Endothelial cell of umbilical vein (primary cell): ENCODE data around the gene RHBDF1. TPM values are rescaled to one million over a fixed set of nuclear protein-coding genes. Genes with fewer than 3 reads are reported as not detected.

ENCODE experiments used
- BruUV-seq: library from RNA; stranded (reverse); fragments of 400-500 nt; replicated peaks from 2 replicates; lab custom pipeline; 2021; lab: Mats Ljungman, UMichigan
- CTCF ChIA-PET: fragments of 300-600, 350-600 bp; sonication (Branson Sonifier 250); formaldehyde crosslinking; loops from one replicate; lab custom pipeline; 2021; ENCODE audit warnings: antibody characterized with exemption, inconsistent platforms; lab: Charles Lee
- POLR2A ChIA-PET: fragments of 300-600, 350-600 bp; sonication (Branson Sonifier 250); formaldehyde crosslinking; loops from one replicate; lab custom pipeline; 2021; ENCODE audit warnings: antibody characterized with exemption, inconsistent platforms; lab: Charles Lee
- DNase-seq: peaks from one replicate; pipeline ENCODE4 v3.0.0-alpha.2; 2011; ENCODE audit warnings: low read depth, low spot score
- FAIRE-seq: peaks from 2 replicates; lab custom pipeline; 2011; peaks lifted over from hg19 to GRCh38; lab: Jason Lieb, UNC
- H2AFZ ChIP-seq: 2 replicates; pipeline ENCODE4 v1.6.0; 2012; ENCODE audit warnings: low read depth, low read length, control low read depth, inconsistent platforms
- H3K27ac ChIP-seq: 2 replicates; pipeline ENCODE4 v1.5.1; 2011; ENCODE audit warnings: low read depth, mild to moderate bottlenecking, control low read depth, low read length, moderate library complexity; ENCODE audit not compliant: insufficient read depth
- H3K27me3 ChIP-seq, 2 experiments: 2 replicates each; pipeline versions ENCODE4 v1.6.0 to v1.6.1; 2011; ENCODE audit warnings: low read length in 2 of 2, mixed read lengths in 1 of 2; ENCODE audit not compliant: control insufficient read depth in 2 of 2, insufficient read depth in 2 of 2
- H3K36me3 ChIP-seq, 2 experiments: 2 replicates in 1 of 2; 3 replicates in 1 of 2; pipeline ENCODE4 v1.5.1; 2011; ENCODE audit warnings: low read length in 2 of 2, mild to moderate bottlenecking in 1 of 2, moderate library complexity in 1 of 2; ENCODE audit not compliant: control insufficient read depth in 2 of 2, insufficient read depth in 2 of 2; ENCODE audit errors: extremely low read depth in 1 of 2
- H3K4me1 ChIP-seq: 3 replicates; pipeline ENCODE4 v1.5.1; 2011; ENCODE audit warnings: mild to moderate bottlenecking, low read length; ENCODE audit not compliant: control insufficient read depth, insufficient read depth; ENCODE audit errors: extremely low read depth
- H3K4me2 ChIP-seq: 2 replicates; pipeline ENCODE4 v1.6.1; 2011; ENCODE audit warnings: low read length, control low read depth, mixed read lengths; ENCODE audit not compliant: insufficient read depth
- H3K4me3 ChIP-seq, 3 experiments: fragments of 200-600 bp in 1 of 3; sonication (generic), shearing (Covaris generic) in 1 of 3; replicated peaks in 1 of 3; 2 replicates each; pipeline ENCODE4 v1.5.1; 2011 to 2016; ENCODE audit warnings: control low read depth in 3 of 3, low read length in 3 of 3, mild to moderate bottlenecking in 2 of 3, inconsistent platforms in 1 of 3, low read depth in 1 of 3, moderate library complexity in 1 of 3; ENCODE audit not compliant: insufficient read depth in 1 of 3
- H3K79me2 ChIP-seq: 2 replicates; pipeline ENCODE4 v1.6.0; 2012; ENCODE audit warnings: low read length, inconsistent platforms; ENCODE audit not compliant: control insufficient read depth, insufficient read depth
- H3K9ac ChIP-seq: replicated peaks from 2 replicates; pipeline ENCODE3; 2011; ENCODE audit warnings: low read length, control low read depth; ENCODE audit not compliant: insufficient read depth; ENCODE audit errors: extremely low read depth
- H3K9me1 ChIP-seq: replicated peaks from 3 replicates; pipeline ENCODE4 v1.6.0; 2011; ENCODE audit warnings: mild to moderate bottlenecking, low read length; ENCODE audit not compliant: control insufficient read depth, insufficient read depth; ENCODE audit errors: extremely low read depth
- H3K9me3 ChIP-seq: replicated peaks from 2 replicates; pipeline ENCODE4 v1.5.1; 2012; ENCODE audit warnings: low read length, inconsistent platforms; ENCODE audit not compliant: control insufficient read depth, insufficient read depth
- H4K20me1 ChIP-seq: replicated peaks from 2 replicates; pipeline ENCODE3; 2011; ENCODE audit warnings: mild to moderate bottlenecking, low read length; ENCODE audit not compliant: control insufficient read depth, insufficient read depth; ENCODE audit errors: extremely low read depth
- CTCF ChIP-seq, 2 donors: IDR thresholded peaks; 1 replicate in 1 of 2; 2 replicates in 1 of 2; pipeline ENCODE4 v1.5.1; 2011; ENCODE audit warnings: low read length in 2 of 2, mild to moderate bottlenecking in 2 of 2, moderate library complexity in 2 of 2, control low read depth in 1 of 2, inconsistent platforms in 1 of 2, low read depth in 1 of 2; ENCODE audit not compliant: insufficient read depth in 1 of 2; ENCODE audit errors: extremely low read depth in 1 of 2
- EZH2 ChIP-seq: IDR thresholded peaks from 2 replicates; pipeline ENCODE4 v1.6.1; 2012; ENCODE audit warnings: borderline replicate concordance, low read depth, mild to moderate bottlenecking, moderate library complexity, low read length, inconsistent platforms; ENCODE audit not compliant: severe bottlenecking
- FOS ChIP-seq: IDR thresholded peaks from 2 replicates; pipeline ENCODE4 v1.6.1; 2011; ENCODE audit warnings: mild to moderate bottlenecking, low read length, moderate library complexity, borderline replicate concordance; ENCODE audit not compliant: insufficient read depth
- GATA2 ChIP-seq: IDR thresholded peaks from 2 replicates; pipeline ENCODE4 v1.7.0; 2011; ENCODE audit warnings: low read depth, mild to moderate bottlenecking, moderate library complexity, mixed read lengths, low read length; ENCODE audit not compliant: insufficient read length, insufficient read depth
- JUN ChIP-seq: IDR thresholded peaks from 2 replicates; pipeline ENCODE4 v1.6.1; 2011; ENCODE audit warnings: borderline replicate concordance, low read depth; ENCODE audit not compliant: insufficient read length, insufficient read depth
- MAX ChIP-seq: IDR thresholded peaks from 2 replicates; pipeline ENCODE4 v1.6.1; 2011; ENCODE audit not compliant: insufficient read depth, insufficient read length
- MYC ChIP-seq: IDR thresholded peaks from one replicate; pipeline ENCODE4 v1.6.1; 2011; ENCODE audit warnings: mild to moderate bottlenecking, low read depth, low read length
- POLR2A ChIP-seq: IDR thresholded peaks from 2 replicates; pipeline ENCODE4 v1.6.1; 2012; ENCODE audit warnings: low read depth, mild to moderate bottlenecking, control low read depth, low read length
- POLR2AphosphoS5 ChIP-seq: IDR thresholded peaks from 2 replicates; pipeline ENCODE4 v1.6.1; 2012; ENCODE audit warnings: low read depth, mild to moderate bottlenecking, control low read depth, low read length, moderate library complexity; ENCODE audit not compliant: insufficient read depth
- dilution Hi-C: fragments of 300-500 bp; cut with MboI; formaldehyde crosslinking; loops from one replicate; pipeline ENCODE4 v1.15.0; 2019; ENCODE audit warnings: low sequenced_read_pairs; ENCODE audit not compliant: extremely low pct_ligation_motif_present
- intact Hi-C: fragments of 100-400 bp; cut with micrococcal nuclease; formaldehyde crosslinking; loops from one replicate; pipeline ENCODE4 v1.10.0; 2022
- polyA plus RNA-seq, 4 experiments: library from polyadenylated mRNA; depleted of rRNA in 3 of 4; stranded (reverse) in 3 of 4; unstranded in 1 of 4; fragments of >200 nt; gene quantifications; 2 replicates each; pipeline versions ENCODE4 v1.2.1 to v1.2.3, GENCODE V29; 2011 to 2012; ENCODE audit warnings: missing spikeins in 1 of 4
- total RNA-seq: library from RNA; stranded (reverse); gene quantifications from 2 replicates; pipeline ENCODE4 v1.2.3, GENCODE V29; 2021

RHBDF1 gene
- total and polyA plus RNA-seq, 2 donors (not counting 3 experiments of a cell fraction or from before 2014, with no cell fraction given): 57.0 to 113 TPM

GRCh38 chr16:45454-45853 is 27.0 kb downstream of the RHBDF1 start:
- Histone ChIP-seq H2AFZ (no peak overlapping the region), H3K36me3 (peaks cover 3 to 7% of the 10 kb centered on the region in 2 experiments), H3K9ac (no peak overlapping the region), H3K9me1 (no peaks in the 10 kb centered on the region), H3K4me2 (no peak overlapping the region), H4K20me1 (no peaks in the 10 kb centered on the region), H3K4me3 (no peak overlapping the region), H3K79me2 (no peaks in the 10 kb centered on the region), H3K27me3 (no peaks in the 10 kb centered on the region), H3K4me1 (no peaks in the 10 kb centered on the region), H3K9me3 (no peaks in the 10 kb centered on the region), H3K27ac (no peak overlapping the region)
- CTCF ChIA-PET: interaction anchor here (1.9 kb wide), 1 partner anchor 8 kb away, joined by 4 read pairs; the partner anchor contains the start of gene POLR3K
- DNase-seq: no peak
- POLR2A ChIA-PET: no interaction called here
- no peak for TF ChIP-seq FOS
- TF ChIP-seq GATA2: no peak
- no peak for TF ChIP-seq MAX
- no peak for TF ChIP-seq EZH2
- TF ChIP-seq POLR2A: no peak
- dilution Hi-C loops (no loop called here), intact Hi-C loops (no loop called here)
- FAIRE-seq: no peak
- BruUV-seq: no TSS peak

- DNase-seq: no peak
- no TSS peak for BruUV-seq
- POLR2A ChIA-PET: no interaction called here
- H3K36me3 ChIP-seq: peaks cover 3 to 7% of the 10 kb centered on the region in 2 experiments
- no peak overlapping the region for H2AFZ ChIP-seq
- no peak overlapping the region for H3K27ac ChIP-seq
- TF ChIP-seq EZH2: no peak
- no peak for TF ChIP-seq JUN
- TF ChIP-seq POLR2AphosphoS5: no peak
- TF ChIP-seq MAX: no peak
- no peak for TF ChIP-seq FOS
- TF ChIP-seq CTCF (IDR thresholded peaks at IDR 0.05; ENCODE audit: extremely low read depth in 1 of 2, insufficient read depth in 1 of 2, low read depth in 1 of 2, low read length in 2 of 2): no peak
- no peak for TF ChIP-seq POLR2A
- TF ChIP-seq GATA2: no peak
- TF ChIP-seq MYC: no peak
- H4K20me1 ChIP-seq: no peaks in the 10 kb centered on the region
- no peaks in the 10 kb centered on the region for H3K27me3 ChIP-seq
- intact Hi-C loops (no loop called here), dilution Hi-C loops (no loop called here)
- H3K79me2 ChIP-seq: no peaks in the 10 kb centered on the region
- no peaks in the 10 kb centered on the region for H3K4me1 ChIP-seq
- FAIRE-seq: no peak
- H3K9me1 ChIP-seq: no peaks in the 10 kb centered on the region
- no peak overlapping the region for H3K9ac ChIP-seq
- no peak overlapping the region for H3K4me2 ChIP-seq
- no peaks in the 10 kb centered on the region for H3K9me3 ChIP-seq
- H3K4me3 ChIP-seq: no peak overlapping the region
- CTCF ChIA-PET: interaction anchor here (0.7 to 1.9 kb wide), 2 partner anchors 8 to 63 kb away, joined by 3 to 4 read pairs; partner anchors contain the start of gene POLR3K
Measured at GRCh38 chr16:44655-45054, 27.8 kb downstream of the RHBDF1 start.
